GM20431 (cell line): ENCODE results near the gene TTLL5.

Source experiments
- in situ Hi-C: fragments of 300-500 bp; cut with MseI, MboI; formaldehyde crosslinking; loops from one replicate; pipeline ENCODE4 v1.15.0; 2020; ENCODE audit warnings: low sequenced_read_pairs; ENCODE audit not compliant: unreplicated experiment

The TTLL5 gene

GRCh38 chr14:75977582-75977943 is 316.5 kb downstream of the TTLL5 start:
- in situ Hi-C loops = loop anchor here (10.0 kb wide), 1 partner anchor 73 kb away; no protein-coding TSS in a partner anchor

GRCh38 chr14:75978249-75978731 is 317.2 kb downstream of the TTLL5 start:
- in situ Hi-C loops = loop anchor here (10.0 kb wide), 1 partner anchor 73 kb away; no protein-coding TSS in a partner anchor

- in situ Hi-C loops = loop anchor here (10.0 kb wide), 1 partner anchor 74 kb away; no protein-coding TSS in a partner anchor
Observed at GRCh38 chr14:75979071-75979571, 318.1 kb downstream of the TTLL5 start.

GRCh38 chr14:75979648-75980565 is 318.9 kb downstream of the TTLL5 start:
- in situ Hi-C loops = loop anchor here (10.0 kb wide), 2 partner anchors 75 to 265 kb away; no protein-coding TSS in a partner anchor

GRCh38 chr14:75980856-75981255 is 319.8 kb downstream of the TTLL5 start:
- in situ Hi-C loops = loop anchor here (10.0 kb wide), 1 partner anchor 266 kb away; no protein-coding TSS in a partner anchor

GRCh38 chr14:75981426-75982265 is 320.6 kb downstream of the TTLL5 start, which contains the start of gene TGFB3:
Gene TGFB3, minus strand, starts transcription at chr14:75981995. Its CDS starts 1,102 bp downstream, at chr14:75980893.
- in situ Hi-C loops = loop anchor here (10.0 kb wide), 1 partner anchor 267 kb away; no protein-coding TSS in a partner anchor

- in situ Hi-C loops = loop anchor here (10.0 kb wide), 1 partner anchor 268 kb away; no protein-coding TSS in a partner anchor
Observed at GRCh38 chr14:75982266-75983018, 321.4 kb downstream of the TTLL5 start.

- in situ Hi-C loops = loop anchor here (10.0 kb wide), 1 partner anchor 268 kb away; no protein-coding TSS in a partner anchor
Observed at GRCh38 chr14:75983019-75983358, 321.9 kb downstream of the TTLL5 start.

GRCh38 chr14:75984674-75985073 is 323.6 kb downstream of the TTLL5 start:
- in situ Hi-C loops = loop anchor here (10.0 kb wide), 1 partner anchor 270 kb away; no protein-coding TSS in a partner anchor

- in situ Hi-C loops = loop anchor here (10.0 kb wide), 1 partner anchor 271 kb away; no protein-coding TSS in a partner anchor
Observed at GRCh38 chr14:75985618-75986438, 324.8 kb downstream of the TTLL5 start, which contains the start of gene IFT43. Gene IFT43, plus strand, starts transcription at chr14:75985763. Its CDS starts 24 bp downstream, at chr14:75985787.

GRCh38 chr14:75986439-75986765 is 325.4 kb downstream of the TTLL5 start:
- in situ Hi-C loops = loop anchor here (10.0 kb wide), 1 partner anchor 272 kb away; no protein-coding TSS in a partner anchor

- in situ Hi-C loops = loop anchor here (10.0 kb wide), 1 partner anchor 273 kb away; no protein-coding TSS in a partner anchor
Observed at GRCh38 chr14:75987201-75987970, 326.3 kb downstream of the TTLL5 start.

GRCh38 chr14:75989134-75989533 is 328.1 kb downstream of the TTLL5 start:
- in situ Hi-C loops = loop anchor here (10.0 kb wide), 1 partner anchor 274 kb away; no protein-coding TSS in a partner anchor

GRCh38 chr14:75990297-75990696 is 329.3 kb downstream of the TTLL5 start:
- in situ Hi-C loops = no loop called here

- in situ Hi-C loops = no loop called here
Observed at GRCh38 chr14:75991753-75992152, 330.7 kb downstream of the TTLL5 start.

- in situ Hi-C loops = no loop called here
Observed at GRCh38 chr14:75993567-75994041, 332.6 kb downstream of the TTLL5 start.

- in situ Hi-C loops = no loop called here
Observed at GRCh38 chr14:75995372-75996041, 334.5 kb downstream of the TTLL5 start.
